HepG2 (cell line): ENCODE measurements around the gene COL26A1. TPM values are rescaled to one million over a fixed set of nuclear protein-coding genes. Genes with fewer than 3 reads are reported as not detected.

Source experiments
- ATM ChIP-seq: fragments of 450-650 bp; IDR thresholded peaks from 2 replicates; pipeline ENCODE4 v1.7.1; 2017; ENCODE audit warnings: mild to moderate bottlenecking, borderline replicate concordance
- HINFP ChIP-seq: sonication (generic); formaldehyde crosslinking; IDR thresholded peaks from 2 replicates; pipeline ENCODE4 v1.4.0; 2020; ENCODE audit warnings: low read depth, mild to moderate bottlenecking, missing genetic modification reagents
- MIXL1 ChIP-seq: IDR thresholded peaks from 2 replicates; pipeline ENCODE4 v1.6.1; 2016
- PHB2 ChIP-seq: fragments of 450-650 bp; IDR thresholded peaks from 2 replicates; pipeline ENCODE4 v1.6.1; 2018; ENCODE audit not compliant: partially characterized antibody
- REL ChIP-seq: sonication (generic); formaldehyde crosslinking; conservative IDR thresholded peaks from 2 replicates; pipeline ENCODE4 v1.8.0; 2022; ENCODE audit warnings: mild to moderate bottlenecking, missing genetic modification reagents, moderate library complexity
- SIX4 ChIP-seq: sonication (generic); formaldehyde crosslinking; IDR thresholded peaks from 2 replicates; pipeline ENCODE4 v1.4.0; 2020; ENCODE audit warnings: missing genetic modification reagents
- STAG1 ChIP-seq: sonication (generic); formaldehyde crosslinking; IDR thresholded peaks from 2 replicates; pipeline ENCODE4 v1.4.0; 2020; ENCODE audit warnings: missing genetic modification reagents
- TFAP4 ChIP-seq: sonication (generic); IDR thresholded peaks from 2 replicates; pipeline ENCODE4 v1.6.1; 2016; ENCODE audit warnings: low read depth, borderline replicate concordance
- ZBTB33 ChIP-seq: sonication (generic); formaldehyde crosslinking; IDR thresholded peaks from 2 replicates; pipeline ENCODE4 v1.4.0; 2020; ENCODE audit warnings: missing genetic modification reagents
- ZNF280B ChIP-seq: sonication (generic); formaldehyde crosslinking; IDR thresholded peaks from 2 replicates; pipeline ENCODE4 v1.5.0; 2020; ENCODE audit warnings: missing genetic modification reagents, mild to moderate bottlenecking, borderline replicate concordance
- ZNF343 ChIP-seq: sonication (generic); formaldehyde crosslinking; IDR thresholded peaks from 2 replicates; pipeline ENCODE4 v1.4.0; 2020; ENCODE audit warnings: mild to moderate bottlenecking, missing genetic modification reagents
- ZNF609 ChIP-seq: sonication (generic); formaldehyde crosslinking; IDR thresholded peaks from 2 replicates; pipeline ENCODE4 v1.4.0; 2020; ENCODE audit warnings: mild to moderate bottlenecking, missing genetic modification reagents, borderline replicate concordance
- ZNF788 ChIP-seq: sonication (generic); formaldehyde crosslinking; IDR thresholded peaks from 2 replicates; pipeline ENCODE4 v1.5.0; 2020; ENCODE audit warnings: mild to moderate bottlenecking, missing genetic modification reagents, borderline replicate concordance
- polyA plus RNA-seq, 8 experiments: library from polyadenylated mRNA; depleted of rRNA in 3 of 8; stranded (reverse) in 7 of 8; unstranded in 1 of 8; fragments of >200 nt; fragmentation: Illumina TruSeq in 4 of 8; extraction: Trizol in 4 of 8; gene quantifications; 2 replicates each; pipeline versions ENCODE4 v1.2.1 to v1.2.3, GENCODE V29; 2011 to 2016; ENCODE audit warnings: low read depth in 4 of 8, missing spikeins in 1 of 8, mixed read lengths in 1 of 8; ENCODE audit not compliant: insufficient read depth in 1 of 8
- total RNA-seq, 5 experiments: library from RNA; depleted of rRNA; stranded (reverse); fragments of >200 nt; fragmentation: Illumina TruSeq; extraction: Trizol; gene quantifications; 2 replicates each; pipeline ENCODE4 v1.2.3, GENCODE V29; 2016; ENCODE audit warnings: low read depth in 1 of 5

COL26A1 gene
- total and polyA plus RNA-seq, 2 of the 13 experiments (the other 11 are each of a cell fraction or from before 2014, with no cell fraction given) = 7.8 to 9.2 TPM

- TF ChIP-seq ZNF609 (CRISPR knock-in tag) (peak; percentile 25; the same call in 1 of the 2 replicates), ZNF788 (CRISPR knock-in tag) (no peak), TFAP4 (no peak), HINFP (CRISPR knock-in tag) (no peak), ZNF280B (CRISPR knock-in tag) (no peak), ZBTB33 (CRISPR knock-in tag) (peak; percentile 79), REL (no peak), ATM (no peak), STAG1 (peak; percentile 90), ZNF343 (0 out of 2 replicates have a peak, but pooled peaks have one; percentile 40), MIXL1 (no peak), SIX4 (no peak), PHB2 (no peak)
Observed at GRCh38 chr7:101410743-101411507, 48.2 kb downstream of the COL26A1 start (continued).
